HEK293 (cell line): Measurements from ENCODE around the gene SAMM50.

Source experiments
- CTCF ChIA-PET: fragments of 350-600 bp; formaldehyde crosslinking; extraction: SDS; loops from one replicate; lab custom pipeline; 2021; ENCODE audit warnings: antibody characterized with exemption; lab: Yijun Ruan, JAX
- POLR2A ChIA-PET: fragments of 300-600 bp; formaldehyde crosslinking; extraction: SDS; loops from one replicate; lab custom pipeline; 2020; ENCODE audit warnings: antibody characterized with exemption, inconsistent platforms; lab: Yijun Ruan, JAX
- H3K27ac ChIP-seq: fragments of 200-500 bp; sonication (Bioruptor generic); 2 replicates; pipeline ENCODE4 v1.5.1; 2014; ENCODE audit warnings: low read depth, low read length, control low read depth, inconsistent platforms; ENCODE audit errors: extremely low read depth
- H3K36me3 ChIP-seq, 2 experiments: fragments of 200-500 bp in 1 of 2; sonication (Bioruptor generic) in 1 of 2; 1 replicate in 1 of 2; 2 replicates in 1 of 2; pipeline ENCODE4 v1.5.1; 2014 to 2017; ENCODE audit warnings: inconsistent platforms in 2 of 2, low read length in 2 of 2; ENCODE audit not compliant: control insufficient read depth in 2 of 2, insufficient read depth in 1 of 2
- H3K4me1 ChIP-seq: fragments of 200-500 bp; sonication (Bioruptor generic); 2 replicates; pipeline ENCODE4 v1.5.1; 2014; ENCODE audit warnings: mild to moderate bottlenecking, low read length, inconsistent platforms; ENCODE audit not compliant: control insufficient read depth, insufficient read depth
- H3K4me3 ChIP-seq: 2 replicates; pipeline ENCODE4 v1.5.1; 2011; ENCODE audit warnings: low read depth, mild to moderate bottlenecking, control low read depth, low read length, moderate library complexity
- H3K9me3 ChIP-seq: fragments of 200-500 bp; sonication (Bioruptor generic); 2 replicates; pipeline ENCODE4 v1.5.1; 2014; ENCODE audit warnings: low read depth, low read length, inconsistent platforms; ENCODE audit not compliant: control insufficient read depth, insufficient read depth
- HOXA7 ChIP-seq: sonication (generic); formaldehyde crosslinking; IDR thresholded peaks from 2 replicates; pipeline ENCODE4 v1.8.1; 2022; ENCODE audit warnings: missing genetic modification reagents, borderline replicate concordance
- IKZF3 ChIP-seq: fragments of 450-650 bp; IDR thresholded peaks from 2 replicates; pipeline ENCODE4 v1.5.0; 2018; ENCODE audit warnings: missing biosample characterization, mild to moderate bottlenecking, missing genetic modification characterization, moderate library complexity
- REPIN1 ChIP-seq: fragments of 450-650 bp; formaldehyde crosslinking; IDR thresholded peaks from 2 replicates; pipeline ENCODE4 v1.5.1; 2017; ENCODE audit warnings: missing biosample characterization, missing genetic modification characterization, low read depth
- ZIC2 ChIP-seq: fragments of 450-650 bp; formaldehyde crosslinking; IDR thresholded peaks from 2 replicates; pipeline ENCODE4 v1.5.1; 2016; ENCODE audit warnings: missing biosample characterization, missing genetic modification characterization
- ZNF214 ChIP-seq: fragments of 450-650 bp; formaldehyde crosslinking; IDR thresholded peaks from 2 replicates; pipeline ENCODE4 v1.5.1; 2017; ENCODE audit warnings: missing biosample characterization, mild to moderate bottlenecking, missing genetic modification characterization, borderline replicate concordance
- ZNF514 ChIP-seq: fragments of 450-650 bp; formaldehyde crosslinking; IDR thresholded peaks from 2 replicates; pipeline ENCODE4 v1.5.1; 2016; ENCODE audit warnings: missing biosample characterization, missing genetic modification characterization
- ZNF560 ChIP-seq: fragments of 450-650 bp; formaldehyde crosslinking; IDR thresholded peaks from 2 replicates; pipeline ENCODE4 v1.5.1; 2017; ENCODE audit warnings: missing biosample characterization, missing genetic modification characterization, borderline replicate concordance
- ZSCAN18 ChIP-seq: fragments of 450-650 bp; formaldehyde crosslinking; IDR thresholded peaks from 2 replicates; pipeline ENCODE4 v1.5.1; 2016; ENCODE audit warnings: missing biosample characterization, missing genetic modification characterization
- ZSCAN4 ChIP-seq: fragments of 450-650 bp; formaldehyde crosslinking; IDR thresholded peaks from 2 replicates; pipeline ENCODE4 v1.5.1; 2017; ENCODE audit warnings: missing biosample characterization, missing genetic modification characterization
- TF ChIP-seq, protein P1 (sequence below): fragments of 450-650 bp; formaldehyde crosslinking; IDR thresholded peaks from 2 replicates; pipeline ENCODE4 v1.5.1; 2016; ENCODE audit warnings: missing biosample characterization, missing genetic modification characterization
- TF ChIP-seq, protein P2 (sequence below): fragments of 450-650 bp; formaldehyde crosslinking; IDR thresholded peaks from 2 replicates; pipeline ENCODE4 v1.5.1; 2016; ENCODE audit warnings: missing biosample characterization, missing genetic modification characterization

SAMM50 gene

DNA sequence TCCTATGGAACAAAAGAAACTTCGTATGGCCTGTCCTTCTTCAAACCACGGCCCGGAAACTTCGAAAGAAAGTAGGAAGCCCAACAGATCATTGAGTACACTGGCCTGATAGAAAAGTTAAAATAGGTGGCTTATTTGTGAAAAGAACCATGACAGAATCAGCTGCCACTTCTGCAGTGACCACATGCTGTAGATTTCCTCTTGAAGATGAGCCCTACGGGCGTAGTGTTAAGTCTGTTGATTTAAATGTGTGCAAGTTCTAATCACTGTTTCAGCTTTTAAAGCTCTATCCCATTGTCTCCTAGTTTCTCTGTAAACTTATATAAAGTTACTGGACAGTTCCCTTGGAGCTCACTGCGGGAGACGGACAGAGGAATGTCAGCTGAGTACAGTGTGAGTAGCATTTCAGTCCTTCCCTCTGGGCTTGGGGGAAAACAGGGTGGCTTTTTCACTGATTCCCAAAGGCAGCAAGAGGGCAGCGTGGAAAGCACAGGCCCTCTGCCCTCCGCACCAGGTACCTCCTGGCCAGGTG is 17.8 kb downstream of the SAMM50 start (continued):
- TF ChIP-seq HOXA7 (CRISPR knock-in tag): no peak

DNA sequence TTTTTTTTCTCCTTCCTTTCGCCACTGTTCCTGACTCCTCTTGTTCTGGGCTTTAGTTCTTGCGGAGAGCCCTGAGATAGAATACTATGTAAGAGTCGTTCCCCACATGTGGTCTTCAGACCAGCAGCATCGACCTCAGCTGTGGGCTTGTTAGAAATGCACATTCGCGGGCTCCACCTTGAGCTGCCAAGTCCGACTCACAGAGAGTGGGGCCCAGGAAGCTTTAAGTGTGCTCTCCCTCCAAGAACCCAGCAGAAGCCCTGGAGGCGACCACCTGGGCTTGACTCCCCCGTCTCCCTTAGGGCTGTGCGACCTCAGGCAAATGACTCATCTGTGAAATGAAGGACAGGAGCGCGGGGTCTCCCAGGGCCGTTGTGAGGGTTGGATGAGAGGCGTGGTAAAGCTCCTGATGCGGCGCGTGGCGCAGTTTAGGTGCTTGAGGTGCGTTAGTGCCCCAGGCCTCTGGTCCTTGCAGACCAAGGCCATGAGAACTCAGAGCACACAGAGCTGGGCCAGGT is 18.8 kb downstream of the SAMM50 start:
- peaks cover 40 to 95% of the 10 kb centered on the region in 2 experiments for H3K36me3 ChIP-seq
- H3K9me3 ChIP-seq: no peaks in the 10 kb centered on the region
- H3K4me3 ChIP-seq: no peak overlapping the region
- no peak for TF ChIP-seq ZNF214 (tag by site-specific recombination)
- TF ChIP-seq ZNF560 (tag by site-specific recombination): no peak
- TF ChIP-seq ZNF514 (tag by site-specific recombination): no peak
- TF ChIP-seq IKZF3 (tag by site-specific recombination): no peak
- no peak overlapping the region for H3K27ac ChIP-seq
- CTCF ChIA-PET: interaction anchor here (0.7 to 1.7 kb wide), 2 partner anchors 19 to 28 kb away, joined by 3 to 5 read pairs; no protein-coding TSS in a partner anchor
- H3K4me1 ChIP-seq: no peaks in the 10 kb centered on the region
- POLR2A ChIA-PET: no interaction called here

GRCh38 chr22:43975041-43975440 is 19.8 kb downstream of the SAMM50 start:
- no peaks in the 10 kb centered on the region for H3K9me3 ChIP-seq

DNA sequence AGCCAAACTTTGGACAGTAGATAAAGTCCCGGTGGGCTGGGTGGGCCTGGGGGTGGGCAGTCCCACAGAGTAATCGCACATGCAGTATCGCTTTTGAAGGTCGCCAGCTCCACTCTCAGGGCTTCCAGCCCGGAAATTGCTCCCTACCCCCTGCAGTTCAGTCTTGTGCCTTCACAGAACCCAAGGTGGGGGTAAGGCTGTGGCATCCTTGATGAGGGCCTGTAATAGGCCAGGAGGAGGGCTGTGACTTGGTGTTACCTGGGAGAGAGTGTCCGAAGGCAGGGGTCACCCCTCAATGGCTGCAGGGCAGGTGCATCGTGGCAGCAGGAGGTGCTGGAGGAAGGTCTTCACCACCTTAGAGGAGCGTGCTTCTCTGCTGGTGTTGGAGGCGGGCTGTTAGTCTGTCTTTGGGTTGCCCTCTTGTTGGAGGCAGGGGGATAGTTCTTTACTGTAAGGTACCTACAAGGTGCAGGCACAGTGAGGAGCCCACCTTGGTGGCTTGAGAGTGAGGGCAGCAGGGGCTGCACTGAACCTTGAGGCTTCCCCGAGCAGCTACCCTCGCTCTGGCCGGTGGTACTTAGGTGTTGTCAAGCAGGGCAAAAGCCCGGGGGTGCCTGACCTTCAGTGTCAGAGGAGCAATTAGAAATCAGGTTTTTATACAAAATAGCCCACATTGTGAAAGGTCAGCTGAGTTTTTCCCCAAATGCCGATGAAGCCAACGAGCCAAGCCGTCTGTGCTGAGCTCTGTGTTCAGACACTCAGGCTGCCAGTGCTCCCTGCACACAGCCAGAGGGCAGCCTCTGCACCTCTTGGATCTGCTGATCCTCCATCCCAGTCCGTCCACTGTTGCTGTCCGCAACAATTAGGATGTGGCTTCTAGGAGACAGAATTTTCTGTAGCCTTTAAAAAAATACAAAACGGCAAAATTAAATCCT is 21.9 kb downstream of the SAMM50 start:
- H3K36me3 ChIP-seq: peaks cover 55 to 95% of the 10 kb centered on the region in 2 experiments
- H3K4me1 ChIP-seq: no peaks in the 10 kb centered on the region

More at GRCh38 chr22:43975041-43975440, 19.8 kb downstream of the SAMM50 start:
- TF ChIP-seq, protein P1, sequence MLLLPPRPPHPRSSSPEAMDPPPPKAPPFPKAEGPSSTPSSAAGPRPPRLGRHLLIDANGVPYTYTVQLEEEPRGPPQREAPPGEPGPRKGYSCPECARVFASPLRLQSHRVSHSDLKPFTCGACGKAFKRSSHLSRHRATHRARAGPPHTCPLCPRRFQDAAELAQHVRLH: no peak
- TF ChIP-seq ZIC2 (tag by site-specific recombination) (peak; percentile 37; the same call in 1 of the 2 replicates), ZSCAN4 (tag by site-specific recombination) (no peak)
- TF ChIP-seq, protein P2, sequence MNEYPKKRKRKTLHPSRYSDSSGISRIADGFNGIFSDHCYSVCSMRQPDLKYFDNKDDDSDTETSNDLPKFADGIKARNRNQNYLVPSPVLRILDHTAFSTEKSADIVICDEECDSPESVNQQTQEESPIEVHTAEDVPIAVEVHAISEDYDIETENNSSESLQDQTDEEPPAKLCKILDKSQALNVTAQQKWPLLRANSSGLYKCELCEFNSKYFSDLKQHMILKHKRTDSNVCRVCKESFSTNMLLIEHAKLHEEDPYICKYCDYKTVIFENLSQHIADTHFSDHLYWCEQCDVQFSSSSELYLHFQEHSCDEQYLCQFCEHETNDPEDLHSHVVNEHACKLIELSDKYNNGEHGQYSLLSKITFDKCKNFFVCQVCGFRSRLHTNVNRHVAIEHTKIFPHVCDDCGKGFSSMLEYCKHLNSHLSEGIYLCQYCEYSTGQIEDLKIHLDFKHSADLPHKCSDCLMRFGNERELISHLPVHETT (tag by site-specific recombination): no peak
- H3K36me3 ChIP-seq: peaks cover 48 to 95% of the 10 kb centered on the region in 2 experiments
- POLR2A ChIA-PET: interaction anchor here (0.6 kb wide), 1 partner anchor 69 kb away, joined by 4 read pairs; no protein-coding TSS in a partner anchor
- H3K4me1 ChIP-seq: no peaks in the 10 kb centered on the region
- CTCF ChIA-PET: interaction anchor here (0.5 to 1.7 kb wide), 2 partner anchors 18 to 239 kb away, joined by 3 to 5 read pairs; no protein-coding TSS in a partner anchor
- H3K27ac ChIP-seq: no peak overlapping the region
- H3K4me3 ChIP-seq: no peak overlapping the region

More for the DNA sequence above, 21.9 kb downstream of the SAMM50 start:
- H3K9me3 ChIP-seq: no peaks in the 10 kb centered on the region
- ChIA-PET POLR2A (interaction anchor here (0.5 to 0.6 kb wide), 2 partner anchors 30 to 93 kb away, joined by 3 read pairs; no protein-coding TSS in a partner anchor), CTCF (interaction anchor here (0.5 to 1.5 kb wide), 7 partner anchors 10 to 180 kb away, joined by 3 to 5 read pairs (median 3); no protein-coding TSS in a partner anchor)
- H3K27ac ChIP-seq: no peak overlapping the region
- no peak for TF ChIP-seq ZSCAN18 (tag by site-specific recombination)
- no peak for TF ChIP-seq REPIN1 (tag by site-specific recombination)
- H3K4me3 ChIP-seq: no peak overlapping the region
